HepG2 (cell line): ENCODE measurements around the gene C10orf120. TPM values are rescaled to one million over a fixed set of nuclear protein-coding genes. Genes with fewer than 3 reads are reported as not detected.

ENCODE experiments used
- ATF7 ChIP-seq, 2 experiments: fragments of 450-650 bp in 1 of 2; sonication (generic) in 1 of 2; formaldehyde crosslinking in 1 of 2; IDR thresholded peaks; 2 replicates each; pipeline versions ENCODE4 v1.4.0 to v1.6.1; 2016 to 2020; ENCODE audit warnings: antibody characterized with exemption in 1 of 2, mild to moderate bottlenecking in 1 of 2, missing genetic modification reagents in 1 of 2
- CREB1 ChIP-seq, 2 experiments: fragments of 450-650 bp in 1 of 2; IDR thresholded peaks; 2 replicates each; pipeline ENCODE4 v1.6.1; 2016 to 2017; ENCODE audit warnings: control low read depth in 1 of 2, mild to moderate bottlenecking in 1 of 2, missing compliant biosample characterization in 1 of 2, missing genetic modification characterization in 1 of 2
- EEA1 ChIP-seq: sonication (generic); formaldehyde crosslinking; IDR thresholded peaks from 2 replicates; pipeline ENCODE4 v1.5.1; 2020; ENCODE audit warnings: mild to moderate bottlenecking, missing genetic modification reagents, borderline replicate concordance
- EED ChIP-seq: sonication (generic); formaldehyde crosslinking; IDR thresholded peaks from 2 replicates; pipeline ENCODE4 v1.5.0; 2020; ENCODE audit warnings: mild to moderate bottlenecking, missing genetic modification reagents
- FIP1L1 ChIP-seq: fragments of 200-400 bp; formaldehyde crosslinking; IDR thresholded peaks from 2 replicates; pipeline ENCODE4 v1.6.1; 2018; ENCODE audit warnings: low read depth, mild to moderate bottlenecking, low read length, moderate library complexity, borderline replicate concordance; ENCODE audit not compliant: insufficient read depth
- PPARG ChIP-seq: conservative IDR thresholded peaks from 2 replicates; pipeline ENCODE4 v1.6.1; 2016; ENCODE audit warnings: missing biosample characterization, missing genetic modification reagents
- SMARCE1 ChIP-seq: fragments of 450-650 bp; IDR thresholded peaks from 2 replicates; pipeline ENCODE4 v1.6.1; 2017; ENCODE audit warnings: borderline replicate concordance
- YEATS4 ChIP-seq: sonication (generic); formaldehyde crosslinking; IDR thresholded peaks from 2 replicates; pipeline ENCODE4 v1.4.0; 2020; ENCODE audit warnings: missing genetic modification reagents, borderline replicate concordance
- polyA plus RNA-seq, 8 experiments: library from polyadenylated mRNA; depleted of rRNA in 3 of 8; stranded (reverse) in 7 of 8; unstranded in 1 of 8; fragments of >200 nt; fragmentation: Illumina TruSeq in 4 of 8; extraction: Trizol in 4 of 8; gene quantifications; 2 replicates each; pipeline versions ENCODE4 v1.2.1 to v1.2.3, GENCODE V29; 2011 to 2016; ENCODE audit warnings: low read depth in 4 of 8, missing spikeins in 1 of 8, mixed read lengths in 1 of 8; ENCODE audit not compliant: insufficient read depth in 1 of 8
- total RNA-seq, 5 experiments: library from RNA; depleted of rRNA; stranded (reverse); fragments of >200 nt; fragmentation: Illumina TruSeq; extraction: Trizol; gene quantifications; 2 replicates each; pipeline ENCODE4 v1.2.3, GENCODE V29; 2016; ENCODE audit warnings: low read depth in 1 of 5
- TF ChIP-seq, protein P1 (sequence below): sonication (generic); formaldehyde crosslinking; IDR thresholded peaks from 2 replicates; pipeline ENCODE4 v1.4.0; 2020; ENCODE audit warnings: missing genetic modification reagents, mild to moderate bottlenecking, borderline replicate concordance
- TF ChIP-seq, protein P2 (sequence below): sonication (generic); formaldehyde crosslinking; IDR thresholded peaks from 2 replicates; pipeline ENCODE4 v1.5.1; 2020; ENCODE audit warnings: missing genetic modification reagents, mild to moderate bottlenecking, borderline replicate concordance

The C10orf120 gene
- total and polyA plus RNA-seq, 2 of the 13 experiments (the other 11 are each of a cell fraction or from before 2014, with no cell fraction given) = not detected

DNA sequence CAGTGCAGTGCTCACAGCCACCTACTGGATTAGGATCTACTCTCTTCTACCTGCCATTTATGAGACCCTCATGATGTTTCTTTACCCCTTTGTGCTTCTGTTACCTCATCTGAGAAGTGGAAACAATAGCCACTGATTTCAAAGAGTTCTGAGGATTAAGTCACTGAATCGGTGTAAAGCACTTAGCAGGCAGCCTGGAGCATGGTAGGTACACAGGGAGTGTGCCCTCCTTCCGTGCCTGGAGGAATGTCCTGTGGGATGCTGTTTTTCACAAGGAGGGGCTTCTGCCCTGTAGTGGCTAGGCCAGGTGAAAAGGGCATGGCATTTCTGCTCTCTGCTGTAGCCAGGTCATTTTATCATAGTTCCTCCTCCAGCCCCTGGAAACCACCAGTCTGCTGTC lies 44.6 kb upstream of the C10orf120 start (continued):
- TF ChIP-seq, protein P1, sequence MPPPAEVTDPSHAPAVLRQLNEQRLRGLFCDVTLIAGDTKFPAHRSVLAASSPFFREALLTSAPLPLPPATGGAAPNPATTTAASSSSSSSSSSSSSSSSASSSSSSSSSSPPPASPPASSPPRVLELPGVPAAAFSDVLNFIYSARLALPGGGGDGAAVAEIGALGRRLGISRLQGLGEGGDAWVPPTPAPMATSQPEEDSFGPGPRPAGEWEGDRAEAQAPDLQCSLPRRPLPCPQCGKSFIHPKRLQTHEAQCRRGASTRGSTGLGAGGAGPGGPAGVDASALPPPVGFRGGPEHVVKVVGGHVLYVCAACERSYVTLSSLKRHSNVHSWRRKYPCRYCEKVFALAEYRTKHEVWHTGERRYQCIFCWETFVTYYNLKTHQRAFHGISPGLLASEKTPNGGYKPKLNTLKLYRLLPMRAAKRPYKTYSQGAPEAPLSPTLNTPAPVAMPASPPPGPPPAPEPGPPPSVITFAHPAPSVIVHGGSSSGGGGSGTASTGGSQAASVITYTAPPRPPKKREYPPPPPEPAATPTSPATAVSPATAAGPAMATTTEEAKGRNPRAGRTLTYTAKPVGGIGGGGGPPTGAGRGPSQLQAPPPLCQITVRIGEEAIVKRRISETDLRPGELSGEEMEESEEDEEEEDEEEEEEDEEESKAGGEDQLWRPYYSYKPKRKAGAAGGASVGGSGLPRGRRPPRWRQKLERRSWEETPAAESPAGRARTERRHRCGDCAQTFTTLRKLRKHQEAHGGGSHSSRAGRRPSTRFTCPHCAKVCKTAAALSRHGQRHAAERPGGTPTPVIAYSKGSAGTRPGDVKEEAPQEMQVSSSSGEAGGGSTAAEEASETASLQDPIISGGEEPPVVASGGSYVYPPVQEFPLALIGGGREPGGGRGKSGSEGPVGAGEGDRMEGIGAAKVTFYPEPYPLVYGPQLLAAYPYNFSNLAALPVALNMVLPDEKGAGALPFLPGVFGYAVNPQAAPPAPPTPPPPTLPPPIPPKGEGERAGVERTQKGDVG = no peak
- TF ChIP-seq FIP1L1 (no peak), YEATS4 (CRISPR knock-in tag) (no peak), EED (CRISPR knock-in tag) (no peak), SMARCE1 (no peak), CREB1 (IDR thresholded peaks at IDR 0.05) (no peak), CREB1 (CRISPR knock-in tag; IDR thresholded peaks at IDR 0.05) (no peak), EEA1 (no peak), PPARG (CRISPR knock-in tag) (no peak), ATF7 (IDR thresholded peaks at IDR 0.05) (no peak), ATF7 (CRISPR knock-in tag; IDR thresholded peaks at IDR 0.05) (no peak)
- TF ChIP-seq, protein P2, sequence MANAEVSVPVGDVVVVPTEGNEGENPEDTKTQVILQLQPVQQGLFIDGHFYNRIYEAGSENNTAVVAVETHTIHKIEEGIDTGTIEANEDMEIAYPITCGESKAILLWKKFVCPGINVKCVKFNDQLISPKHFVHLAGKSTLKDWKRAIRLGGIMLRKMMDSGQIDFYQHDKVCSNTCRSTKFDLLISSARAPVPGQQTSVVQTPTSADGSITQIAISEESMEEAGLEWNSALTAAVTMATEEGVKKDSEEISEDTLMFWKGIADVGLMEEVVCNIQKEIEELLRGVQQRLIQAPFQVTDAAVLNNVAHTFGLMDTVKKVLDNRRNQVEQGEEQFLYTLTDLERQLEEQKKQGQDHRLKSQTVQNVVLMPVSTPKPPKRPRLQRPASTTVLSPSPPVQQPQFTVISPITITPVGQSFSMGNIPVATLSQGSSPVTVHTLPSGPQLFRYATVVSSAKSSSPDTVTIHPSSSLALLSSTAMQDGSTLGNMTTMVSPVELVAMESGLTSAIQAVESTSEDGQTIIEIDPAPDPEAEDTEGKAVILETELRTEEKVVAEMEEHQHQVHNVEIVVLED (CRISPR knock-in tag) = no peak
- TF ChIP-seq, all 625 proteins: peak for 0
